ENCODE measurements around the gene CCS. TPM values are rescaled to one million over a fixed set of nuclear protein-coding genes. Genes with fewer than 3 reads are reported as not detected.
A peak's percentile ranks its signal among the peaks of the same experiment; 100 is the strongest.

Gene CCS
- total and polyA plus RNA-seq, 9 of the 15 experiments (the other 6 are each of a cell fraction or from before 2014, with no cell fraction given), result 1.1 to 46.6 (median 26.8) TPM

GRCh38 chr11:66617155-66617834 lies 24.3 kb downstream of the CCS start (continued):
- TF ChIP-seq ELK1 (CRISPR knock-in tag; IDR thresholded peaks at IDR 0.05), result no peak
- no peak for TF ChIP-seq NR2C2 (CRISPR knock-in tag; IDR thresholded peaks at IDR 0.05)
- peak; percentile 5; the same call in 1 of the 2 replicates for TF ChIP-seq NR2C2 (tag; IDR thresholded peaks at IDR 0.05)
- TF ChIP-seq ADNP (tag; IDR thresholded peaks at IDR 0.05), result no peak
- no peak for TF ChIP-seq ATF1 (CRISPR knock-in tag; IDR thresholded peaks at IDR 0.05)
- TF ChIP-seq ATF1 (tag; IDR thresholded peaks at IDR 0.05), result peak; percentile 47; the same call in 1 of the 2 replicates
- TF ChIP-seq ARID4B (CRISPR knock-in tag; IDR thresholded peaks at IDR 0.05), result peak; percentile 72; the same call in 1 of the 2 replicates
- TF ChIP-seq POLR2AphosphoS5 (IDR thresholded peaks at IDR 0.05; ENCODE audit: control insufficient read depth, insufficient read depth, low read depth, low read length), result 0 out of 2 replicates have a peak, but pooled peaks have one; percentile 34
- TF ChIP-seq FOSL1 (tag; conservative IDR thresholded peaks at IDR 0.05), result 0 out of 2 replicates have a peak, but pooled peaks have one; percentile 3
- TF ChIP-seq HDGF (IDR thresholded peaks at IDR 0.05), result no peak
- TF ChIP-seq E2F5 (CRISPR knock-in tag; IDR thresholded peaks at IDR 0.05), result no peak
- TF ChIP-seq, protein P1, sequence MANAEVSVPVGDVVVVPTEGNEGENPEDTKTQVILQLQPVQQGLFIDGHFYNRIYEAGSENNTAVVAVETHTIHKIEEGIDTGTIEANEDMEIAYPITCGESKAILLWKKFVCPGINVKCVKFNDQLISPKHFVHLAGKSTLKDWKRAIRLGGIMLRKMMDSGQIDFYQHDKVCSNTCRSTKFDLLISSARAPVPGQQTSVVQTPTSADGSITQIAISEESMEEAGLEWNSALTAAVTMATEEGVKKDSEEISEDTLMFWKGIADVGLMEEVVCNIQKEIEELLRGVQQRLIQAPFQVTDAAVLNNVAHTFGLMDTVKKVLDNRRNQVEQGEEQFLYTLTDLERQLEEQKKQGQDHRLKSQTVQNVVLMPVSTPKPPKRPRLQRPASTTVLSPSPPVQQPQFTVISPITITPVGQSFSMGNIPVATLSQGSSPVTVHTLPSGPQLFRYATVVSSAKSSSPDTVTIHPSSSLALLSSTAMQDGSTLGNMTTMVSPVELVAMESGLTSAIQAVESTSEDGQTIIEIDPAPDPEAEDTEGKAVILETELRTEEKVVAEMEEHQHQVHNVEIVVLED (CRISPR knock-in tag; IDR thresholded peaks at IDR 0.05), result no peak
- no peak for TF ChIP-seq ZNF583 (CRISPR knock-in tag; IDR thresholded peaks at IDR 0.05)
- 0 out of 2 replicates have a peak, but pooled peaks have one; percentile 3 for TF ChIP-seq TCF3 (CRISPR knock-in tag; IDR thresholded peaks at IDR 0.05)
- no peak for TF ChIP-seq KLF6 (CRISPR knock-in tag; IDR thresholded peaks at IDR 0.05; ENCODE audit: borderline replicate concordance)
- TF ChIP-seq ZNF644 (tag; IDR thresholded peaks at IDR 0.05; ENCODE audit: low read depth), result peak; percentile 53
